AG04450 (cell line): ENCODE data around the gene LCP1. TPM values are rescaled to one million over a fixed set of nuclear protein-coding genes. Genes with fewer than 3 reads are reported as not detected.

ENCODE experiments used
- CTCF ChIA-PET: fragments of 300-600, 350-600 bp; formaldehyde crosslinking; extraction: SDS; loops from one replicate; lab custom pipeline; 2022; ENCODE audit warnings: antibody characterized with exemption, inconsistent platforms; lab: Charles Lee
- POLR2A ChIA-PET: fragments of 350-600 bp; formaldehyde crosslinking; extraction: SDS; loops from one replicate; lab custom pipeline; 2021; ENCODE audit warnings: antibody characterized with exemption, inconsistent platforms; lab: Yijun Ruan, JAX
- DNase-seq: peaks from one replicate; pipeline ENCODE4 v3.0.0-alpha.2; 2011; ENCODE audit warnings: low read depth, low spot score
- H3K27ac ChIP-seq: one replicate; pipeline ENCODE4 v1.5.1; 2012; ENCODE audit warnings: low read depth, low read length, control low read depth
- H3K27me3 ChIP-seq: one replicate; pipeline ENCODE4 v1.6.0; 2012; ENCODE audit warnings: low read length; ENCODE audit not compliant: control insufficient read depth, insufficient read depth
- H3K4me3 ChIP-seq: 2 replicates; pipeline ENCODE4 v1.5.1; 2011; ENCODE audit warnings: mild to moderate bottlenecking, low read depth, low read length, control low read depth
- H3K9me3 ChIP-seq: 2 replicates; pipeline ENCODE4 v1.5.1; 2012; ENCODE audit warnings: low read length; ENCODE audit not compliant: control insufficient read depth, insufficient read depth
- polyA plus RNA-seq: library from polyadenylated mRNA; depleted of rRNA; stranded (reverse); fragments of >200 nt; gene quantifications from 2 replicates; pipeline ENCODE4 v1.2.3, GENCODE V29; 2011
- TF ChIP-seq, protein P1 (sequence below): IDR thresholded peaks from 2 replicates; pipeline ENCODE4 v1.5.1; 2011; ENCODE audit warnings: low read depth, low read length, control low read depth, inconsistent platforms

Gene LCP1
- polyA plus RNA-seq, 1 experiment: not detected

DNA sequence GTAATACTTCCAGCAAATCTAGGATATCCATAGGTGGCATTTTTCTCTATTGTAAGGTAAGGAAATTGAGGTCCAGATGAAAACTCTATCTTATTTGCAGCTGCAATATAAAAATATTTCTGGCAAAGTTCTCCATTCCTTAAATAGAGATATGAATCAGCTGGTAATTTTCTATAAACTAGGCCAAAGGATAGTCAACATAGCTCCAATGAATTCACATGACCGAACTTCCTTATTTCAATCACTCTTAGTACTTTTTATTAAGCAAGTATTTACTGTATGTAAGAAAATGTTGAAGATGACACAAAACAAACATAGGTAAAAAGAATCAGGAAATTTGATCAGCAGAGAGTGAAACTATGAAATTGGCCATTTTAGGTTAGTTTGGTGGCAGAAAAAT lies 13.0 kb upstream of the LCP1 start:
- ChIA-PET POLR2A (no interaction called here), CTCF (no interaction called here)
- Histone ChIP-seq H3K4me3 (no peak overlapping the region), H3K27me3 (no peaks in the 10 kb centered on the region), H3K27ac (no peak overlapping the region), H3K9me3 (no peaks in the 10 kb centered on the region)
- no peak for DNase-seq
- TF ChIP-seq, protein P1, sequence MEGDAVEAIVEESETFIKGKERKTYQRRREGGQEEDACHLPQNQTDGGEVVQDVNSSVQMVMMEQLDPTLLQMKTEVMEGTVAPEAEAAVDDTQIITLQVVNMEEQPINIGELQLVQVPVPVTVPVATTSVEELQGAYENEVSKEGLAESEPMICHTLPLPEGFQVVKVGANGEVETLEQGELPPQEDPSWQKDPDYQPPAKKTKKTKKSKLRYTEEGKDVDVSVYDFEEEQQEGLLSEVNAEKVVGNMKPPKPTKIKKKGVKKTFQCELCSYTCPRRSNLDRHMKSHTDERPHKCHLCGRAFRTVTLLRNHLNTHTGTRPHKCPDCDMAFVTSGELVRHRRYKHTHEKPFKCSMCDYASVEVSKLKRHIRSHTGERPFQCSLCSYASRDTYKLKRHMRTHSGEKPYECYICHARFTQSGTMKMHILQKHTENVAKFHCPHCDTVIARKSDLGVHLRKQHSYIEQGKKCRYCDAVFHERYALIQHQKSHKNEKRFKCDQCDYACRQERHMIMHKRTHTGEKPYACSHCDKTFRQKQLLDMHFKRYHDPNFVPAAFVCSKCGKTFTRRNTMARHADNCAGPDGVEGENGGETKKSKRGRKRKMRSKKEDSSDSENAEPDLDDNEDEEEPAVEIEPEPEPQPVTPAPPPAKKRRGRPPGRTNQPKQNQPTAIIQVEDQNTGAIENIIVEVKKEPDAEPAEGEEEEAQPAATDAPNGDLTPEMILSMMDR: no peak

DNA sequence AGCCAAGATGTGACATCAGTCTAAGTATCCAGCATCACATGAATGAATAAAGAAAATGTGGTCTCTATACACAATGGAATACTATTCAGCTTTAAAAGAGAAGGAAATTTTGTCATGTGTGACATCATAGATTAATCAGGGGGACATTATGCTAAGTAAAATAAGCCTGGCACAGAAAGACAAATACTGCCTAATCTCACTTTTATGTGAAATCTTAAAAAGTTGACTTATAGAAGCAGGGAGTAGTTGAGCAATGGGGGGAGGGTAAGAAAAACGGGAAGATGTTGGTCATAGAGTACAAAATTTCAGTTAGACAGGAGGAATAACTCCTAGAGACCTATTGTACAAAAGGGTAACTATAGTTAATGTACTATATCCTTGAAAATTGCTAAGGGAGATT lies 10.4 kb upstream of the LCP1 start:
- Histone ChIP-seq H3K27me3 (no peaks in the 10 kb centered on the region), H3K4me3 (no peak overlapping the region), H3K9me3 (no peaks in the 10 kb centered on the region), H3K27ac (no peak overlapping the region)
- TF ChIP-seq, protein P1: no peak
- POLR2A ChIA-PET: interaction anchor here (0.6 kb wide), 1 partner anchor 51 kb away, joined by 7 read pairs; no protein-coding TSS in a partner anchor
- CTCF ChIA-PET: no interaction called here
- DNase-seq: no peak

DNA sequence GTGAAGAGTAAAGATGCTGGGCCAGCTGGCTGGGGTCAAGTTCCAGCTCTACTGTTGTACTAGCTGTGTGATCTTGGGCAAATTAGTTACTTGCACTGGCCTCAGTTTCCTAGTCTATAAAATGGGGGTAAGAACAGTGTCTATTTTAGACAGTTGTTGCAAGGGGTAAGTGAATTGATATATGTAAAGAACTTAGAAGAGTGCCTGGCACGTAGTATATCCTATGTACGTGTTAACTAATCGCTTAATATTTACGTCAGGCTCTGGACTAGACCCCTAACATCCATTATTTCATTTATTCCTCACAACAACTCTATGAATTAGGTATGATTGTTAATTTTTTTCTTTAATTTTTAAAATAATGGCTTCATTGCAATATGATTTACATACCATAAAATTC lies 3.7 kb upstream of the LCP1 start:
- no peak for DNase-seq
- H3K27me3 ChIP-seq: peaks cover 2% of the 10 kb centered on the region
- CTCF ChIA-PET: no interaction called here
- TF ChIP-seq, protein P1: no peak
- POLR2A ChIA-PET: no interaction called here
- no peaks in the 10 kb centered on the region for H3K9me3 ChIP-seq
- no peak overlapping the region for H3K27ac ChIP-seq
- H3K4me3 ChIP-seq: no peak overlapping the region

DNA sequence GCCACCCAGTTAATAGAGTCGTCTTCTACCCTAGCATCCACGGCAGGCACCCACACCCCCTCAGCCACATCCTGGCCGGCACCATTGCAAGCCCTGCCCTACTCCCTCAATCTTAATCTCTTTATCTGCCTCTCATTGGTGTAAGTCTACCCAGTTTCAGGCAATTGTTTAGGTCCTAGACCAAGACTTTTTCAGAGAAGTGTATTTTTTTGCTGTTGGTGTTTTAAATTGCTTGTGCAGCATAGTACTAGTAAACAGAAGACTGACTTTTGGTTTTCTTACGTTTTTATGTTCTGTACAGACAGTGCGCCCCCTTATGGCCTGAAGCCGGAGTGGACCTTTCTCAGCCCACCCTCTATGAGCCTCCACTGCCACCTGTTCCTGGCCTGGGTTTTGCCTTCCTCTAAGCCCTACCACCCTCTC lies 2.3 kb upstream of the LCP1 start:
- Histone ChIP-seq H3K9me3 (no peaks in the 10 kb centered on the region), H3K27me3 (peaks cover 2% of the 10 kb centered on the region), H3K4me3 (no peak overlapping the region), H3K27ac (no peak overlapping the region)
- POLR2A ChIA-PET: no interaction called here
- CTCF ChIA-PET: no interaction called here
- no peak for DNase-seq
- TF ChIP-seq, protein P1: peak; percentile 33; the same call in 1 of the 2 replicates

DNA sequence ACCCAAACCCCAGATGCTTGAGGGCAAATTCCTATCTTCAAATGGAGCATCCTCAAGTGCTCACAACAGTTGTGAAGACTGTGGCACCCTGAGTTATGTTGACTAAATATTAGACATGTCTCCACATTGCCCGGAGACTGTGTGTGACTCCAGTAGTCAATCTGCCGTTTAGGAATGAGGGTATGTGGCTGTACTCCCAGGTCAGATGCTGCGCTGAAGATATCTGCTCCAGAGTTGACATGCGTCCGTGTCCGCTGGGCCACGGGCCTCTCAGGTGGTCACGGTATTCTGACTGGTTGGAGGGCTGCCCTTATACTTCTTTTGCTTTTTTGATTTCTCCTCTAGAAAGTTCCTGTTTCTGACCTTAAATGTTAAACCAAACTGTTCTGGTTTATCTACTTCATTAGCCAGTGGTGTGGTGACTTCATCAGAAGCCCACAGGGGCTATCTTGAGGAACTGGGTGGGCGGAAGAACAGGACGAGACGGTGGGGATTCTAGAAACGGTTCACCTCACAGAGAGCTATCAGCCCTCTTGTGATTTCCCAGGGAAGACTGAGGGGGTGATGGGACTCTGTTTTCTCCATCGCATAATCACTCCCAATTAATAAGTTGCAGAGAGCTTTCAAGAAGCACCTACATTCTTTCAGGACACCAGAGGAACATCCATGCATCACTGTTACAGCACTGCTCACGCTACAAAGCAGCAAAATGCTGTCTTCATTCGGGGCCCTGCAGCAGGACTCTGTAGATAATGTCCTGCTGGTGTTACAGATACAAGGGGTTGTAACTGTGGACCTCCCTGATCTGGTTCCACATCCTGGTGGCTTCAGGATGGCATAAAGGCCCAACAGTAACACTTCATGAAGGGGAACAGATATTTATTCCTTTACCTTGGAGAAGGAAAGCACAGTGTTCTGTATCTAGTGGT lies 1.3 kb upstream of the LCP1 start:
- ChIA-PET CTCF (no interaction called here), POLR2A (no interaction called here)
- Histone ChIP-seq H3K27me3 (peaks cover 2% of the 10 kb centered on the region), H3K4me3 (no peak overlapping the region), H3K27ac (no peak overlapping the region), H3K9me3 (no peaks in the 10 kb centered on the region)
- TF ChIP-seq, protein P1: no peak
- DNase-seq: no peak
